Peyer's patch (tissue), 4 donors: ENCODE data around the gene ZNF804B. TPM values are rescaled to one million over a fixed set of nuclear protein-coding genes. Genes with fewer than 3 reads are reported as not detected.

Experiments
- DNase-seq, 3 donors: peaks; one replicate each; pipeline ENCODE4 v3.0.0-alpha.2; 2017 to 2019
- H3K27ac ChIP-seq, 4 donors: fragments of 200-600 bp; sonication (generic); one replicate each; pipeline ENCODE4 v1.5.1; 2016 to 2019
- H3K27me3 ChIP-seq, 2 donors: fragments of 200-600 bp; sonication (generic); one replicate each; pipeline ENCODE4 v1.5.1; 2019
- H3K36me3 ChIP-seq, 3 donors: fragments of 200-600 bp; sonication (generic); one replicate each; pipeline ENCODE4 v1.5.1; 2016 to 2019
- H3K4me1 ChIP-seq, 4 donors: fragments of 200-600 bp; sonication (generic); one replicate each; pipeline ENCODE4 v1.5.1; 2016 to 2019
- H3K4me3 ChIP-seq, 4 donors: fragments of 200-600 bp; sonication (generic); 1 replicate in 3 of 4; 2 replicates in 1 of 4; pipeline ENCODE4 v1.5.1; 2016 to 2019; ENCODE audit warnings: mild to moderate bottlenecking in 1 of 4
- H3K9me3 ChIP-seq, 4 donors: fragments of 200-600 bp; sonication (generic); one replicate each; pipeline ENCODE4 v1.5.1; 2016 to 2019; ENCODE audit warnings: mild to moderate bottlenecking in 1 of 4
- POLR2A ChIP-seq, 2 donors: fragments of 450-650 bp; IDR thresholded peaks; one replicate each; pipeline ENCODE4 v1.5.1; 2017; ENCODE audit warnings: antibody characterized with exemption in 2 of 2, mild to moderate bottlenecking in 2 of 2, moderate library complexity in 2 of 2
- total RNA-seq, 4 donors: library from RNA; depleted of rRNA; stranded (reverse); fragments of >200 nt; gene quantifications; one replicate each; pipeline ENCODE4 v1.1.0, GENCODE V29; 2016
- TF ChIP-seq, protein P1 (sequence below), 6 experiments: fragments of 450-650 bp in 4 of 6; fragments of 200-600 bp in 2 of 6; sonication (generic) in 1 of 6; IDR thresholded peaks; one replicate each; pipeline ENCODE4 v1.5.1; 2017 to 2019; ENCODE audit warnings: antibody characterized with exemption in 6 of 6, mild to moderate bottlenecking in 3 of 6, moderate library complexity in 1 of 6

The ZNF804B gene
- total RNA-seq, 4 donors from 2014 or later, result not detected

DNA sequence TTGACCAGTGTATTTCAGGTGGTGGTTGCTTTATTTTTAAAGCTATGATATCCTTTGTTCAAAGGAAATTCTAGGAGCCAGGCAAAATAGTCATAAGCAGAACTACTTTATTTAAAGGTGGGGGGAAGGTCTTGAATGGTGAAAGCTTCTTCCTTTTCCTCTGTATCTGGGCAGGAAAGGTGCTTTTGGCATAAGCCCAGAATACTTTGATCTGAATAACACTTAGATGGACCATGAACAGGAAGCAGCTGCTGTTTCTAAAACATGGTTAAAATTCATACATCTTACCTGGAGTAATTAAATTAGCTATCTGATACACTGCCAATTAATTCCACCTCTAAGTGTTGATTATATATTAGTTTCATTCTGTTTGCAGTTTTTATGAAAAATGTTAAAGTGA is 13.3 kb downstream of the ZNF804B start:
- H3K9me3 ChIP-seq, result no peaks in the 10 kb centered on the region
- no peak overlapping the region for H3K4me3 ChIP-seq
- no peak for TF ChIP-seq POLR2A (IDR thresholded peaks at IDR 0.05)
- TF ChIP-seq, protein P1, sequence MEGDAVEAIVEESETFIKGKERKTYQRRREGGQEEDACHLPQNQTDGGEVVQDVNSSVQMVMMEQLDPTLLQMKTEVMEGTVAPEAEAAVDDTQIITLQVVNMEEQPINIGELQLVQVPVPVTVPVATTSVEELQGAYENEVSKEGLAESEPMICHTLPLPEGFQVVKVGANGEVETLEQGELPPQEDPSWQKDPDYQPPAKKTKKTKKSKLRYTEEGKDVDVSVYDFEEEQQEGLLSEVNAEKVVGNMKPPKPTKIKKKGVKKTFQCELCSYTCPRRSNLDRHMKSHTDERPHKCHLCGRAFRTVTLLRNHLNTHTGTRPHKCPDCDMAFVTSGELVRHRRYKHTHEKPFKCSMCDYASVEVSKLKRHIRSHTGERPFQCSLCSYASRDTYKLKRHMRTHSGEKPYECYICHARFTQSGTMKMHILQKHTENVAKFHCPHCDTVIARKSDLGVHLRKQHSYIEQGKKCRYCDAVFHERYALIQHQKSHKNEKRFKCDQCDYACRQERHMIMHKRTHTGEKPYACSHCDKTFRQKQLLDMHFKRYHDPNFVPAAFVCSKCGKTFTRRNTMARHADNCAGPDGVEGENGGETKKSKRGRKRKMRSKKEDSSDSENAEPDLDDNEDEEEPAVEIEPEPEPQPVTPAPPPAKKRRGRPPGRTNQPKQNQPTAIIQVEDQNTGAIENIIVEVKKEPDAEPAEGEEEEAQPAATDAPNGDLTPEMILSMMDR (IDR thresholded peaks at IDR 0.05), result no peak
- H3K27me3 ChIP-seq, result no peaks in the 10 kb centered on the region
- no peak overlapping the region for H3K27ac ChIP-seq
- no peaks in the 10 kb centered on the region for H3K36me3 ChIP-seq
- no peak for DNase-seq
- no peaks in the 10 kb centered on the region for H3K4me1 ChIP-seq

DNA sequence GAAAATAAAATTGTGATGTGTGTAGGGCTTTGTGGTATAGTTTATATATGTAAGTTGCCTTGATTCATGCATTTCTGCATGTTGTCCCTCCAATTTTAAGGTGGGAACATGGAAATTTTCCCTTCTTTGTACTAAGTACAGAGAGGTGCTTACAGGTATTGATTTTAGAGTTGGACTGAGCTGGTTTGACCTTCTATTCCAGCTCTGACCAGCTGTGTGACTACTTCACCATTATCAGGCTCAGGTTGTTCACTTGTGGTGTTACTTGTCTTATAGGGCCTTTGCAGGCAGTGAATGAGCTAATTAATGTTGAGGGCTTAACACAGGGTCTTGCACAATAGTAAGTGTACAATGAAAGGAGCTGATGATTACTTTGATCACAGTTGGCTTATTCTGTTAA is 16.3 kb downstream of the ZNF804B start:
- Histone ChIP-seq H3K9me3 (no peaks in the 10 kb centered on the region), H3K4me3 (no peak overlapping the region), H3K27me3 (no peaks in the 10 kb centered on the region), H3K27ac (no peak overlapping the region), H3K36me3 (no peaks in the 10 kb centered on the region), H3K4me1 (no peaks in the 10 kb centered on the region)
- DNase-seq, result no peak
- TF ChIP-seq POLR2A (IDR thresholded peaks at IDR 0.05), result no peak
- TF ChIP-seq, protein P1 (IDR thresholded peaks at IDR 0.05), result no peak

DNA sequence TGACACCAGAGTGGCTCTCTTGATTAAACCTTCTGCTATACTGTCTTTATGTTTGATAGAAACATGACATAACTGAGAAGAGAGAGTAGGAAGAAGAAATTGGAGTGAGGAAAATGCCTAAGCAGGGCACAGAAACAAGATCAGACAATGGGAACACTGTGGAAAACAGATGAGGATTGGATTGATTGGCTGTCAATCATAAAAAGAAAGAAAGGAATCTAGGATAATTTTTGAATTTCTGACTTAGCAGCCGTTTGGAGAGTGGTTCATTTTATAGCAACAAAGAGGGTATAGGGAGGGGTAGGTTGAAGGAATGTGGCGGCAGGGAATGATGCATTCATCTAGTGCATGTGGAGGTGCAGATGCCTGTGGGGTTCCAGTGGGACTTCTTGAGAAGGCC is 28.3 kb downstream of the ZNF804B start:
- Histone ChIP-seq H3K27ac (no peak overlapping the region), H3K4me1 (no peaks in the 10 kb centered on the region), H3K27me3 (no peaks in the 10 kb centered on the region), H3K9me3 (no peaks in the 10 kb centered on the region), H3K4me3 (no peak overlapping the region), H3K36me3 (no peaks in the 10 kb centered on the region)
- no peak for TF ChIP-seq POLR2A (IDR thresholded peaks at IDR 0.05)
- TF ChIP-seq, protein P1 (IDR thresholded peaks at IDR 0.05), result no peak
- no peak for DNase-seq

DNA sequence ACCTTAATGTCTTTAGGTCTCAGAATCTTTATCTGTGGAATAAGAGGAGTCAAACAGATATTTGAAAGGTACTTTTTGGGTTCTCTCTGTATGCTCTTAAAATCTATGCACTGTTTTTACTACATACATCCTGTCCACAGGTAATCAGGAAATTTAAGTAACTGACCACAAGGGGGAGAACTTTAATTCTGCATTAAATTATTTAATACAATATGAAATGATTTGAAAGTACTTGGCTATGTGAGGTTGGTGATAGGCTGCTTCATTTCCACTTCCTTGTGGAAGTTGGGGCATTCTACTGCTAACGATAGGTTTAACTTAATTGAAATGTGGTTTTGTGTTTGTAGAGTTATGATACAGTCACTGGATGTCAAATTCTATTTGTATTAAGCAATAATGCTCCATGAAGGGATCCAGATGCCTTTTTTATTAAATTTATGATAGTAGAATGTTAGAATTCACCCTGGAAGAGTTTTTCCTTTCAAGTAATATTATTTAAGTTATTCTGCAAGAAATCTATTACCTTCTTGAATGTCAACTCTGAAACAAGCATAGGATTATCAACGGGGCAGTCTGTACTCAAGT is 30.1 kb downstream of the ZNF804B start:
- H3K27me3 ChIP-seq, result no peaks in the 10 kb centered on the region
- no peak for TF ChIP-seq POLR2A (IDR thresholded peaks at IDR 0.05)
- TF ChIP-seq, protein P1 (IDR thresholded peaks at IDR 0.05), result peak in 5 of 6 experiments; percentile 13 to 50 (median 28)
- no peaks in the 10 kb centered on the region for H3K36me3 ChIP-seq
- no peak overlapping the region for H3K4me3 ChIP-seq
- no peak overlapping the region for H3K27ac ChIP-seq
- DNase-seq, result no peak
- no peaks in the 10 kb centered on the region for H3K4me1 ChIP-seq
- H3K9me3 ChIP-seq, result no peaks in the 10 kb centered on the region

DNA sequence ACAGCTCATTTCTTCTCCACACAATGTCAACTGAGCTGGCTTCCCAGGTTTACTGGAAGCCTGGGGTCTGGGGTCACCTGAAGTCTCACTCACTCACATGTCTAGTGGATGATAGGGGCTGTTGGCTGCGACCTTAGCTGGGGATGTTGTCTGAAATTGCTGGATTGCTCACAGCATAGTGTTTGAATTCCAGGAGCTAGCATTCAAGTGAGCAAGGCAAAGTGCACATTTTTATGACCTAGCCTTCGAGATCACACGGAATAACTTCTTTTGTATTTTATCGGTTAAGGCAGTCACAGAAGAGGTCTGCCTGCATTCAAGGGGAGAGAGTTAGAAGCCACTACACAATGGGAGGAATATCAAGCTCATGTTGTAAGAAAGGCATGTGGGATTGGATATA is 32.4 kb downstream of the ZNF804B start:
- H3K4me1 ChIP-seq, result no peaks in the 10 kb centered on the region
- H3K27ac ChIP-seq, result no peak overlapping the region
- H3K9me3 ChIP-seq, result no peaks in the 10 kb centered on the region
- TF ChIP-seq POLR2A (IDR thresholded peaks at IDR 0.05), result no peak
- TF ChIP-seq, protein P1 (IDR thresholded peaks at IDR 0.05), result no peak
- no peak overlapping the region for H3K4me3 ChIP-seq
- H3K36me3 ChIP-seq, result no peaks in the 10 kb centered on the region
- no peaks in the 10 kb centered on the region for H3K27me3 ChIP-seq
- DNase-seq, result no peak

DNA sequence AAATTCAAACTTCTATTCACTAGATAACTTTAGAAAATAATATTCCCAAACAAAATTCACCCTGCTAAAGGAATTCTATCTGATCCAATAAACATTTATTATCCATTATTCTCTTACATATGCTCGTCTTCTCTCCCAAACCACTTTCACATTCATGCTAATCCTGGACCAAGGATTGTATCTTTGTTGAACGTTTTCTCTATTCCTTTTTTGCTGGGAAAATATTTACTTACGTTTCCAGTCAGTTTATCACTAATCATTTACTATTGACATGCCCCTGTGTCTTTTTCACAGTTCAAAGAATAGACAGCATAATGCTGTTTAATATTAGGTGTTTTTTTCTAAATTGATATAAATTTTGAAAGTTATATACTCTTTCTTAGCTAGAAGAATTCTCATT is 32.9 kb downstream of the ZNF804B start:
- no peaks in the 10 kb centered on the region for H3K9me3 ChIP-seq
- no peaks in the 10 kb centered on the region for H3K36me3 ChIP-seq
- no peak for TF ChIP-seq POLR2A (IDR thresholded peaks at IDR 0.05)
- TF ChIP-seq, protein P1 (IDR thresholded peaks at IDR 0.05), result no peak
- no peak overlapping the region for H3K27ac ChIP-seq
- no peak overlapping the region for H3K4me3 ChIP-seq
- no peaks in the 10 kb centered on the region for H3K4me1 ChIP-seq
- DNase-seq, result no peak
- H3K27me3 ChIP-seq, result no peaks in the 10 kb centered on the region
